GM19372 (cell line): Measurements from ENCODE around the gene SERP2.

Source experiments
- ATAC-seq: cut with Tn5 transposase; IDR thresholded peaks from one replicate; pipeline ENCODE4 v1.9.1; 2021; ENCODE audit warnings: mild to moderate bottlenecking, low read depth, moderate library complexity; ENCODE audit not compliant: unreplicated experiment

Gene SERP2

GRCh38 chr13:44431150-44431549 lies 57.5 kb downstream of the SERP2 start:
- ATAC-seq: no peak

- no peak for ATAC-seq
Measured at GRCh38 chr13:44432650-44433049, 59.0 kb downstream of the SERP2 start.

- ATAC-seq: no peak
Measured at GRCh38 chr13:44433863-44434765, 60.5 kb downstream of the SERP2 start.

- ATAC-seq: no peak
Measured at GRCh38 chr13:44434766-44435141, 61.1 kb downstream of the SERP2 start.

- ATAC-seq: peak; percentile 68
Measured at GRCh38 chr13:44435142-44435918, 61.7 kb downstream of the SERP2 start.

- no peak for ATAC-seq
Measured at GRCh38 chr13:44435919-44436510, 62.4 kb downstream of the SERP2 start.

GRCh38 chr13:44436589-44437337 lies 63.1 kb downstream of the SERP2 start:
- ATAC-seq: no peak

GRCh38 chr13:44437356-44438233 lies 64.0 kb downstream of the SERP2 start:
- no peak for ATAC-seq

GRCh38 chr13:44438234-44438579 lies 64.6 kb downstream of the SERP2 start:
- no peak for ATAC-seq

GRCh38 chr13:44439452-44440024 lies 65.9 kb downstream of the SERP2 start:
- no peak for ATAC-seq

- no peak for ATAC-seq
Measured at GRCh38 chr13:44440046-44440608, 66.5 kb downstream of the SERP2 start.
